Measurements from ENCODE around the gene KRTAP20-1.

Gene KRTAP20-1

DNA sequence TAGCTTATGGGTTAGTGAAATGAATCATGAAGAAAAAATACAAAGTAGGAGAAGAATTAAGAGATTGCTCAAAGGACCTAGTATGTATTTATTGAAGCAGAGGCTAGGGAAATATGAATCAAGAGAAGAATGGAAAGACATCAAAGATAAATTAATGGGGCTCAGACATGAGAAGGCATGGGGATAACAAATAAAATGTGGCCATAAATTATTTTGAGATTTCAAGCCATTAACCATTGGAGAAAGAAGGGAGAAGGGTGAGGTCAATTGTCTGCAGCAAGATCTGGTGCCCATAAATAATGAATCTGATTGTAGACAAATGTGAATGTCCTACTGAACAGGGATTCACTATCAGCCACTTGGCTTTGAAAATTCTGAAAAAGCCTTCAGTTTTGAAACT lies 36.7 kb downstream of the KRTAP20-1 start:
- DNase-seq = no peak

Measured in NCI-H187 (cell line).